Right atrium auricular region (tissue), 2 donors: ENCODE data around the gene SH3TC2. TPM values are rescaled to one million over a fixed set of nuclear protein-coding genes. Genes with fewer than 3 reads are reported as not detected.
"Not testable (repeated sequence)": the region's sequence is repeated elsewhere in the genome, so short reads cannot be mapped to it uniquely, and the experiment has no call there.

ENCODE experiments used
- DNase-seq: peaks from one replicate; pipeline ENCODE4 v3.0.0-alpha.2; 2019; ENCODE audit warnings: low spot score
- H3K27ac ChIP-seq, 2 donors: fragments of 200-600 bp; sonication (generic); 1 replicate in 1 of 2; 2 replicates in 1 of 2; pipeline ENCODE4 v1.5.1; 2016 to 2019
- H3K27me3 ChIP-seq, 2 donors: fragments of 200-600 bp; sonication (generic); one replicate each; pipeline versions ENCODE4 v1.5.1 to v1.6.0; 2017 to 2019
- H3K36me3 ChIP-seq: fragments of 200-600 bp; sonication (generic); one replicate; pipeline ENCODE4 v1.5.1; 2016
- H3K4me1 ChIP-seq, 2 donors: fragments of 200-600 bp; sonication (generic); one replicate each; pipeline versions ENCODE4 v1.5.1 to v1.6.0; 2017 to 2019
- H3K4me3 ChIP-seq, 2 donors: fragments of 200-600 bp; sonication (generic); 1 replicate in 1 of 2; 2 replicates in 1 of 2; pipeline ENCODE4 v1.5.1; 2017 to 2019; ENCODE audit warnings: mild to moderate bottlenecking in 1 of 2, moderate library complexity in 1 of 2
- H3K9me3 ChIP-seq, 2 donors: fragments of 200-600 bp; sonication (generic); one replicate each; pipeline ENCODE4 v1.5.1; 2019
- CTCF ChIP-seq, 2 donors: fragments of 200-600 bp; sonication (generic); IDR thresholded peaks; one replicate each; pipeline ENCODE4 v1.5.1; 2019; ENCODE audit warnings: antibody characterized with exemption in 2 of 2
- total RNA-seq, 2 donors: library from RNA; depleted of rRNA; stranded (reverse); fragments of >200 nt; gene quantifications; one replicate each; pipeline ENCODE4 v1.1.0, GENCODE V29; 2016

SH3TC2 gene
- total RNA-seq, 2 donors from 2014 or later, result 4.7 to 13.1 TPM

- H3K36me3 ChIP-seq, result no peaks in the 10 kb centered on the region
- H3K27me3 ChIP-seq, result no peaks in the 10 kb centered on the region
- peaks cover 0 to 13% of the 10 kb centered on the region in 2 donors for H3K9me3 ChIP-seq
- no peak overlapping the region for H3K27ac ChIP-seq
- H3K4me1 ChIP-seq, result no peaks in the 10 kb centered on the region
- TF ChIP-seq CTCF (IDR thresholded peaks at IDR 0.05), result no peak
- H3K4me3 ChIP-seq, result no peak overlapping the region
- DNase-seq, result no peak
These were observed 17.4 kb upstream of the SH3TC2 start for GRCh38 chr5:149080294-149080693.

GRCh38 chr5:149079883-149080282 lies 17.0 kb upstream of the SH3TC2 start:
- TF ChIP-seq CTCF (IDR thresholded peaks at IDR 0.05), result no peak
- Histone ChIP-seq H3K27me3 (no peaks in the 10 kb centered on the region), H3K4me3 (no peak overlapping the region), H3K9me3 (peaks cover 0 to 13% of the 10 kb centered on the region in 2 donors), H3K36me3 (no peaks in the 10 kb centered on the region), H3K27ac (no peak overlapping the region), H3K4me1 (no peaks in the 10 kb centered on the region)
- no peak for DNase-seq

- H3K4me3 ChIP-seq, H3K36me3 ChIP-seq, H3K27me3 ChIP-seq, H3K9me3 ChIP-seq, H3K27ac ChIP-seq, DNase-seq: not testable (repeated sequence)
- peaks cover 0 to 11% of the 10 kb centered on the region in 2 donors for H3K4me1 ChIP-seq
These were observed 11.2 kb upstream of the SH3TC2 start for GRCh38 chr5:149074071-149074470.

- no peaks in the 10 kb centered on the region for H3K36me3 ChIP-seq
- H3K9me3 ChIP-seq, result no peaks in the 10 kb centered on the region
- no peak for DNase-seq
- H3K27ac ChIP-seq, result no peak overlapping the region
- no peak overlapping the region for H3K4me3 ChIP-seq
- H3K4me1 ChIP-seq, result peaks cover 0 to 11% of the 10 kb centered on the region in 2 donors
- TF ChIP-seq CTCF (IDR thresholded peaks at IDR 0.05), result no peak
- H3K27me3 ChIP-seq, result no peaks in the 10 kb centered on the region
These were observed 10.4 kb upstream of the SH3TC2 start for GRCh38 chr5:149073213-149073612.

GRCh38 chr5:149072791-149073190 lies 9.9 kb upstream of the SH3TC2 start:
- no peaks in the 10 kb centered on the region for H3K27me3 ChIP-seq
- no peak for TF ChIP-seq CTCF (IDR thresholded peaks at IDR 0.05)
- H3K36me3 ChIP-seq, result no peaks in the 10 kb centered on the region
- no peak overlapping the region for H3K27ac ChIP-seq
- no peak for DNase-seq
- no peaks in the 10 kb centered on the region for H3K9me3 ChIP-seq
- peaks cover 0 to 11% of the 10 kb centered on the region in 2 donors for H3K4me1 ChIP-seq
- H3K4me3 ChIP-seq, result no peak overlapping the region

GRCh38 chr5:149072376-149072775 lies 9.5 kb upstream of the SH3TC2 start:
- H3K9me3 ChIP-seq, result no peaks in the 10 kb centered on the region
- H3K4me3 ChIP-seq, result no peak overlapping the region
- no peak for DNase-seq
- no peak for TF ChIP-seq CTCF (IDR thresholded peaks at IDR 0.05)
- H3K27me3 ChIP-seq, result no peaks in the 10 kb centered on the region
- H3K36me3 ChIP-seq, result no peaks in the 10 kb centered on the region
- H3K4me1 ChIP-seq, result peaks cover 0 to 11% of the 10 kb centered on the region in 2 donors
- no peak overlapping the region for H3K27ac ChIP-seq
